Pancreas (tissue), 10 donors: ENCODE results near the gene TMED10. TPM values are rescaled to one million over a fixed set of nuclear protein-coding genes. Genes with fewer than 3 reads are reported as not detected.

Source experiments
- ATAC-seq, 4 donors: fragments of 200-7000 bp; cut with Tn5 transposase; one replicate each; pipeline versions ENCODE4 v1.8.0 to v1.9.1; 2020; ENCODE audit warnings: mild to moderate bottlenecking in 4 of 4, moderate library complexity in 4 of 4
- DNase-seq, 6 donors: peaks; one replicate each; pipeline ENCODE4 v3.0.0-alpha.2; 2020
- FAIRE-seq: peaks from 2 replicates; lab custom pipeline; 2012; peaks lifted over from hg19 to GRCh38; lab: Jason Lieb, UNC
- H3K27ac ChIP-seq, 4 donors: fragments of 200-600 bp; sonication (generic); 1 replicate in 3 of 4; 2 replicates in 1 of 4; pipeline versions ENCODE4 v1.5.0 to v1.8.0; 2020
- H3K27me3 ChIP-seq, 4 donors: fragments of 200-600 bp; one replicate each; pipeline ENCODE4 v1.8.0; 2021
- H3K36me3 ChIP-seq, 3 donors: fragments of 200-600 bp; sonication (generic) in 1 of 3; one replicate each; pipeline versions ENCODE4 v1.5.0 to v1.8.0; 2020 to 2021
- H3K4me1 ChIP-seq, 3 donors: fragments of 200-600 bp; one replicate each; pipeline ENCODE4 v1.8.0; 2021
- H3K4me3 ChIP-seq, 4 donors: fragments of 200-600 bp; sonication (generic) in 2 of 4; one replicate each; pipeline versions ENCODE4 v1.5.0 to v1.8.0; 2020 to 2021
- H3K9me3 ChIP-seq, 4 donors: fragments of 200-600 bp; one replicate each; pipeline ENCODE4 v1.8.0; 2021
- CTCF ChIP-seq, 4 donors: fragments of 200-600 bp; sonication (generic) in 3 of 4; IDR thresholded peaks; one replicate each; pipeline versions ENCODE4 v1.5.0 to v1.8.0; 2021; ENCODE audit warnings: antibody characterized with exemption in 4 of 4
- WGBS, 2 donors: extraction: QIAGEN DNeasy Blood & Tissue Kit; methylation state at CpG; one replicate each; pipeline ENCODE4 v1.1.7; 2013; 5-methylcytosine and 5-hydroxymethylcytosine counted together
- intact Hi-C, 3 donors: fragments of 100-400 bp; cut with DNase I; formaldehyde crosslinking; loops; one replicate each; pipeline versions ENCODE4 v1.11.1 to v1.14.2; 2022
- polyA plus RNA-seq, 2 donors: library from polyadenylated mRNA; stranded (reverse); fragments of 200-250 nt; gene quantifications; one replicate each; pipeline ENCODE4 v1.2.3, GENCODE V29; 2013
- total RNA-seq, 6 donors: library from RNA; stranded (reverse); fragmentation: NEBNext Ultra II Directional in 4 of 6; extraction: Animal tissue kit (Norgen Biotek cat#: 25700) in 4 of 6; gene quantifications; one replicate each; pipeline versions ENCODE4 v1.2.1 to v1.2.4, GENCODE V29; 2021 to 2023
- donor health status: healthy with polysubstance abuse.
- donor health status: DM: no; HTN: no; CAD: no; lungs with moderate emphysema.
- donor health status: DM: no; HTN: no; CAD: no.
- donor health status: control.
- donor health status: control.
- donor health status: Bipolar disorder and iron deficiency.
- donor health status: DM: yes; HTN: yes; CAD: no.
- donor health status: DM: no; HTN: no; CAD: no.
- donor health status: DM: no; HTN: no; CAD: no.
- donor health status: DM: yes; HTN: yes; CAD: no.

The TMED10 gene
- total and polyA plus RNA-seq, 8 donors, result 56.0 to 377 (median 310) TPM

GRCh38 chr14:75181293-75182062 lies 5.1 kb upstream of the TMED10 start:
- Histone ChIP-seq H3K36me3 (no peaks in the 10 kb centered on the region), H3K4me3 (no peak overlapping the region), H3K27me3 (no peaks in the 10 kb centered on the region), H3K4me1 (peaks cover 0 to 4% (median 4%) of the 10 kb centered on the region in 3 donors), H3K27ac (no peak overlapping the region), H3K9me3 (no peaks in the 10 kb centered on the region)
- ATAC-seq (no peak), DNase-seq (no peak), FAIRE-seq (no peak)
- TF ChIP-seq CTCF (IDR thresholded peaks at IDR 0.05), result no peak
- intact Hi-C loops, result no loop called here
- 88% methylated on average over 1 of the region's 1 CpG for WGBS, 2 donors

- no peak for TF ChIP-seq CTCF (IDR thresholded peaks at IDR 0.05)
- Histone ChIP-seq H3K27me3 (no peaks in the 10 kb centered on the region), H3K4me3 (peak overlapping the region; percentile 73 to 96 (median 84)), H3K4me1 (peaks cover 8 to 23% (median 15%) of the 10 kb centered on the region in 3 donors), H3K9me3 (no peaks in the 10 kb centered on the region), H3K36me3 (no peaks in the 10 kb centered on the region), H3K27ac (peak overlapping the region; percentile 93 to 99 (median 98))
- 3% methylated on average over 10 of the region's 10 CpGs for WGBS, 2 donors
- peak; percentile 0 to 18 (median 8) for ATAC-seq
- FAIRE-seq, result no peak
- intact Hi-C loops, result no loop called here
- no peak for DNase-seq
These were observed 703 bp downstream of the TMED10 start for GRCh38 chr14:75175677-75176141.

DNA sequence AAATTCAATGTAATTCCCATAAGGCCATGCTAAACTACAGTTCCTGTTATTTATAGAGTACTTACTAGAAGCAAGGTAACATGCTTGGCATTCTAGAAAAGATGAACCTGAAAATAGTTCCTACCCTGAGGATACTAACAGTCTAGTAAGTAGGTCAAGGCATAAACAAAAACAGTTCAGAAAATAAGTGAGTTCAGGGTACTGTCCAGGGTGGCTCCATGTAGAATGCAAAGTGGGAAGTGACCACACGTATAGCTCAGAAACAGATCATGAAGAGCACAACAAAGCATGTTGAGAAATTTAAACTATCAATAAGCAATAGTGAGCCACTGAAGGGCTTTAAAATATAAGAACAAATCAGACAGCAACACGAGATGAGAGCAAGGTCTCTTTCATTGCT lies 2.3 kb downstream of the TMED10 start:
- DNase-seq (no peak), ATAC-seq (no peak), FAIRE-seq (no peak)
- no peak for TF ChIP-seq CTCF (IDR thresholded peaks at IDR 0.05)
- H3K9me3 ChIP-seq, result no peaks in the 10 kb centered on the region
- no peaks in the 10 kb centered on the region for H3K36me3 ChIP-seq
- intact Hi-C loops, result no loop called here
- peak overlapping the region in 2 of 4 donors; percentile 7 to 33 for H3K27ac ChIP-seq
- H3K4me1 ChIP-seq, result peaks cover 11 to 34% (median 18%) of the 10 kb centered on the region in 3 donors
- no peaks in the 10 kb centered on the region for H3K27me3 ChIP-seq
- peak overlapping the region in 2 of 4 donors; percentile 73 to 86 for H3K4me3 ChIP-seq
- 27 to 30% methylated on average over 2 of the region's 2 CpGs for WGBS, 2 donors

- no peak for FAIRE-seq
- 36 to 50% methylated on average over 4 of the region's 4 CpGs for WGBS, 2 donors
- intact Hi-C loops, result no loop called here
These were observed 5.6 kb downstream of the TMED10 start for GRCh38 chr14:75170772-75171171.

More at GRCh38 chr14:75170772-75171171, 5.6 kb downstream of the TMED10 start:
- no peak overlapping the region for H3K27ac ChIP-seq
- no peak for TF ChIP-seq CTCF (IDR thresholded peaks at IDR 0.05)
- no peaks in the 10 kb centered on the region for H3K9me3 ChIP-seq
- no peaks in the 10 kb centered on the region for H3K27me3 ChIP-seq
- no peaks in the 10 kb centered on the region for H3K36me3 ChIP-seq
- H3K4me3 ChIP-seq, result no peak overlapping the region
- ATAC-seq (no peak), DNase-seq (no peak)
- peaks cover 25 to 64% (median 43%) of the 10 kb centered on the region in 3 donors for H3K4me1 ChIP-seq
